ENCODE data around the gene NUP160.
"Not testable (repeated sequence)": the region's sequence is repeated elsewhere in the genome, so short reads cannot be mapped to it uniquely, and the experiment has no call there.

NUP160 gene

DNA sequence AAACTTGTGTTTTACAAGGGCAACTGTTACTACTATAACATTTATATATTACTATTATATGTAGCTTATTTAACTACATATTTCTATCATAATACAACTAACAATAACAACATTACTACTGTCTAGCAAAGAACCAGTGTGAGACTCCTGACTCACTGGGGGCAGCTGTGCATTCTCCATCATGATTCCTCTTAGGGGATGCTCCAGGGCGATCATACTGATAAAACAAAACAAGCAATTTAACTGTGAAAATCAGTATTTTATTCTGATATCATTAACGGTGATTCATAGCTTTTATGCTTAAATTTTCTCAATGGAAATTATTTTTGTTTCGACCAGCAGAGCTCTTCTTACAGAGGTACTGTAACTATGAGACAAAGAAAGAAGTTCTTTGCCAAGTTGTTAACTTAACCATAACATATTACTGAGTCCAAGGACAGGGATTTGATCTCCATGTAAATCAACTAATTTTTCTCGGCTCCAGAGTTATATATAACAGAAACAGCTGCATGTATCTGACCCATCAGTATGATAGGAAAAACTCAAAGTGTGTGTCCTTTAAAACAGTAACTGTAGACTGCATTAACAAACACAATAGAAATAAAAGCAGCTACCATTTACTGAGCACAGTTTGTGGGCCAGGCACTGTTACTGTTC, 56.2 kb downstream of the NUP160 start:
- WGBS (ENCODE audit: insufficient coverage): 100% methylated on average over 2 of the region's 4 CpGs
- Histone ChIP-seq H3K4me1 (ENCODE audit: control extremely low read depth in 1 of 4, control insufficient read depth in 4 of 4, insufficient read depth in 4 of 4, low read length in 3 of 4) (no peaks in the 10 kb centered on the region), H3K9me3 (ENCODE audit: control extremely low read depth in 1 of 5, control insufficient read depth in 4 of 5, insufficient read depth in 2 of 5, low read depth in 1 of 5, low read length in 4 of 5) (no peaks in the 10 kb centered on the region), H3K36me3 (ENCODE audit: control insufficient read depth in 4 of 4, insufficient read depth in 4 of 4, low read length in 3 of 4) (peaks cover 27 to 68% (median 47%) of the 10 kb centered on the region in 4 experiments), H3K27me3 (replicated peaks in 2 of 5; ENCODE audit: control insufficient read depth in 4 of 5, insufficient read depth in 5 of 5, low read length in 4 of 5) (no peaks in the 10 kb centered on the region), H3K4me3 (ENCODE audit: control insufficient read depth in 1 of 7, extremely low read depth in 1 of 7, insufficient read depth in 4 of 7, low read depth in 2 of 7, low read length in 6 of 7) (no peak overlapping the region), H3K27ac (ENCODE audit: insufficient read depth in 1 of 2, low read depth in 1 of 2, low read length in 2 of 2, poor library complexity in 1 of 2, severe bottlenecking in 2 of 2) (no peak overlapping the region)
- ChIA-PET CTCF (interaction anchor here (0.8 to 2.3 kb wide), 2 partner anchors 14 to 38 kb away, joined by 3 to 6 read pairs; no protein-coding TSS in a partner anchor), POLR2A (interaction anchor here (0.6 kb wide), 1 partner anchor 25 kb away, joined by 3 read pairs; no protein-coding TSS in a partner anchor)
- DNase-seq: no peak

DNA sequence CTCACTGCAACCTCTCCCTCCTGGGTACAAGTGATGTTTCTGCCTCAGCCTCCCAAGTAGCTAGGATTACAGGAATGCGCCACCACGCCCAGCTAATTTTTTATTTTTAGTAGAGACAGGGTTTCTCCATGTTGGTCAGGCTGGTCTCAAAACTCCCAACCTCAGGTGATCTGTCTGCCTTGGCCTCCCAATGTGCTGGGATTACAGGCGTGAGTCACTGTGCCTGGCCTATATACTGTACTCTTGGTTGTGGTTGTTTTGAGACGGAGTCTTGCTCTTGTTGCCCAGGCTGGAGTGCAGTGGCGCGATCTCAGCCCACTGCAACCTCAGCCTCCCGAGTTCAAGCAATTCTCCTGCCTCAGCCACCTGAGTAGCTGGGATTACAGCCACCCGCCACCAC, 58.1 kb downstream of the NUP160 start:
- H3K27ac ChIP-seq (ENCODE audit: insufficient read depth in 1 of 2, low read depth in 1 of 2, low read length in 2 of 2, poor library complexity in 1 of 2, severe bottlenecking in 2 of 2); H3K27me3 ChIP-seq (replicated peaks in 2 of 5; ENCODE audit: control insufficient read depth in 4 of 5, insufficient read depth in 5 of 5, low read length in 4 of 5); H3K9me3 ChIP-seq (ENCODE audit: control extremely low read depth in 1 of 5, control insufficient read depth in 4 of 5, insufficient read depth in 2 of 5, low read depth in 1 of 5, low read length in 4 of 5); H3K4me1 ChIP-seq (ENCODE audit: control extremely low read depth in 1 of 4, control insufficient read depth in 4 of 4, insufficient read depth in 4 of 4, low read length in 3 of 4); DNase-seq; H3K4me3 ChIP-seq (ENCODE audit: control insufficient read depth in 1 of 7, extremely low read depth in 1 of 7, insufficient read depth in 4 of 7, low read depth in 2 of 7, low read length in 6 of 7): not testable (repeated sequence)
- ChIA-PET CTCF (interaction anchor here (0.7 kb wide), 1 partner anchor 11 kb away, joined by 3 read pairs; no protein-coding TSS in a partner anchor), POLR2A (interaction anchor here (0.5 kb wide), 1 partner anchor 344 kb away, joined by 3 read pairs; no protein-coding TSS in a partner anchor)
- 98% methylated on average over 6 of the region's 8 CpGs for WGBS (ENCODE audit: insufficient coverage)
- peaks cover 29 to 75% (median 53%) of the 10 kb centered on the region in 4 experiments for H3K36me3 ChIP-seq (ENCODE audit: control insufficient read depth in 4 of 4, insufficient read depth in 4 of 4, low read length in 3 of 4)

DNA sequence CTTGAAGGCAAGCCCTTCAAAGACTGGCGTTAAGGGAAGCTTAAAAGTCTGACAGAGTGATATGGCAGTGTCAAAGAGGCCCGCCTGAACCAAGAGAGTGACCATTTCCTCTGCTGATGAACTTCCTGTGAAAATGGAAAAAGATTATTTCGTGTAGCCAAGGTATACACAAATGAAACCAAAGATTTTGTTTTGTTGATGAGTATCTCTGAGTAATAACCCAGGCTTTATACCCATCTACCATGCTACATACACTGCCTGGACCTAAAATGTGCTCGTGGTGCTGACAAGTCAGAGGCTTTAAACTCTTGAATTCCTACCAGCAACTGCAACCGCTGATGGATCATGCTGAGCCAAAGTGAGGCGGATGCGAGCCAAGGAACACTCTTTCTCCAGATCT, 60.0 kb downstream of the NUP160 start:
- POLR2A ChIA-PET: no interaction called here
- WGBS (ENCODE audit: insufficient coverage): 93% methylated on average over 6 of the region's 7 CpGs

GRCh38 chr11:47786373-47786772, 61.8 kb downstream of the NUP160 start:
- 100% methylated on average over 1 of the region's 2 CpGs for WGBS (ENCODE audit: insufficient coverage)
- Histone ChIP-seq H3K4me3 (ENCODE audit: control insufficient read depth in 1 of 7, extremely low read depth in 1 of 7, insufficient read depth in 4 of 7, low read depth in 2 of 7, low read length in 6 of 7) (no peak overlapping the region), H3K9me3 (ENCODE audit: control extremely low read depth in 1 of 5, control insufficient read depth in 4 of 5, insufficient read depth in 2 of 5, low read depth in 1 of 5, low read length in 4 of 5) (no peaks in the 10 kb centered on the region), H3K27ac (ENCODE audit: insufficient read depth in 1 of 2, low read depth in 1 of 2, low read length in 2 of 2, poor library complexity in 1 of 2, severe bottlenecking in 2 of 2) (no peak overlapping the region), H3K36me3 (ENCODE audit: control insufficient read depth in 4 of 4, insufficient read depth in 4 of 4, low read length in 3 of 4) (peaks cover 21 to 73% (median 55%) of the 10 kb centered on the region in 4 experiments), H3K27me3 (replicated peaks in 2 of 5; ENCODE audit: control insufficient read depth in 4 of 5, insufficient read depth in 5 of 5, low read length in 4 of 5) (no peaks in the 10 kb centered on the region), H3K4me1 (ENCODE audit: control extremely low read depth in 1 of 4, control insufficient read depth in 4 of 4, insufficient read depth in 4 of 4, low read length in 3 of 4) (no peaks in the 10 kb centered on the region)
- DNase-seq: no peak
- CTCF ChIA-PET: interaction anchor here (1.9 kb wide), 1 partner anchor 15 kb away, joined by 5 read pairs; no protein-coding TSS in a partner anchor
- POLR2A ChIA-PET: no interaction called here

More for the DNA sequence above, 60.0 kb downstream of the NUP160 start:
- DNase-seq: no peak
- CTCF ChIA-PET: no interaction called here
- H3K9me3 ChIP-seq (ENCODE audit: control extremely low read depth in 1 of 5, control insufficient read depth in 4 of 5, insufficient read depth in 2 of 5, low read depth in 1 of 5, low read length in 4 of 5): no peaks in the 10 kb centered on the region
- no peaks in the 10 kb centered on the region for H3K27me3 ChIP-seq (replicated peaks in 2 of 5; ENCODE audit: control insufficient read depth in 4 of 5, insufficient read depth in 5 of 5, low read length in 4 of 5)
- peaks cover 27 to 74% (median 55%) of the 10 kb centered on the region in 4 experiments for H3K36me3 ChIP-seq (ENCODE audit: control insufficient read depth in 4 of 4, insufficient read depth in 4 of 4, low read length in 3 of 4)
- no peak overlapping the region for H3K4me3 ChIP-seq (ENCODE audit: control insufficient read depth in 1 of 7, extremely low read depth in 1 of 7, insufficient read depth in 4 of 7, low read depth in 2 of 7, low read length in 6 of 7)
- no peaks in the 10 kb centered on the region for H3K4me1 ChIP-seq (ENCODE audit: control extremely low read depth in 1 of 4, control insufficient read depth in 4 of 4, insufficient read depth in 4 of 4, low read length in 3 of 4)
- H3K27ac ChIP-seq (ENCODE audit: insufficient read depth in 1 of 2, low read depth in 1 of 2, low read length in 2 of 2, poor library complexity in 1 of 2, severe bottlenecking in 2 of 2): no peak overlapping the region

- no peak overlapping the region for H3K27ac ChIP-seq (ENCODE audit: insufficient read depth in 1 of 2, low read depth in 1 of 2, low read length in 2 of 2, poor library complexity in 1 of 2, severe bottlenecking in 2 of 2)
- H3K36me3 ChIP-seq (ENCODE audit: control insufficient read depth in 4 of 4, insufficient read depth in 4 of 4, low read length in 3 of 4): peaks cover 18 to 77% (median 53%) of the 10 kb centered on the region in 4 experiments
- H3K4me3 ChIP-seq (ENCODE audit: control insufficient read depth in 1 of 7, extremely low read depth in 1 of 7, insufficient read depth in 4 of 7, low read depth in 2 of 7, low read length in 6 of 7): no peak overlapping the region
- no peaks in the 10 kb centered on the region for H3K9me3 ChIP-seq (ENCODE audit: control extremely low read depth in 1 of 5, control insufficient read depth in 4 of 5, insufficient read depth in 2 of 5, low read depth in 1 of 5, low read length in 4 of 5)
- no peaks in the 10 kb centered on the region for H3K27me3 ChIP-seq (replicated peaks in 2 of 5; ENCODE audit: control insufficient read depth in 4 of 5, insufficient read depth in 5 of 5, low read length in 4 of 5)
- WGBS (ENCODE audit: insufficient coverage): 100% methylated on average over 2 of the region's 4 CpGs
- no peaks in the 10 kb centered on the region for H3K4me1 ChIP-seq (ENCODE audit: control extremely low read depth in 1 of 4, control insufficient read depth in 4 of 4, insufficient read depth in 4 of 4, low read length in 3 of 4)
- ChIA-PET CTCF (interaction anchor here (1.9 kb wide), 1 partner anchor 13 kb away, joined by 5 read pairs; no protein-coding TSS in a partner anchor), POLR2A (no interaction called here)
- no peak for DNase-seq
These were observed 63.3 kb downstream of the NUP160 start for GRCh38 chr11:47784785-47785381.

- Histone ChIP-seq H3K4me1 (ENCODE audit: control extremely low read depth in 1 of 4, control insufficient read depth in 4 of 4, insufficient read depth in 4 of 4, low read length in 3 of 4) (no peaks in the 10 kb centered on the region), H3K36me3 (ENCODE audit: control insufficient read depth in 4 of 4, insufficient read depth in 4 of 4, low read length in 3 of 4) (peaks cover 14 to 87% (median 54%) of the 10 kb centered on the region in 4 experiments), H3K9me3 (ENCODE audit: control extremely low read depth in 1 of 5, control insufficient read depth in 4 of 5, insufficient read depth in 2 of 5, low read depth in 1 of 5, low read length in 4 of 5) (no peaks in the 10 kb centered on the region), H3K27ac (ENCODE audit: insufficient read depth in 1 of 2, low read depth in 1 of 2, low read length in 2 of 2, poor library complexity in 1 of 2, severe bottlenecking in 2 of 2) (no peak overlapping the region), H3K27me3 (replicated peaks in 2 of 5; ENCODE audit: control insufficient read depth in 4 of 5, insufficient read depth in 5 of 5, low read length in 4 of 5) (no peaks in the 10 kb centered on the region), H3K4me3 (ENCODE audit: control insufficient read depth in 1 of 7, extremely low read depth in 1 of 7, insufficient read depth in 4 of 7, low read depth in 2 of 7, low read length in 6 of 7) (no peak overlapping the region)
- ChIA-PET POLR2A (no interaction called here), CTCF (no interaction called here)
- no CpG with 5 or more reads among the region's 2 CpGs for WGBS (ENCODE audit: insufficient coverage)
- DNase-seq: no peak
These were observed 65.0 kb downstream of the NUP160 start for GRCh38 chr11:47783087-47783610.

Measured in common myeloid progenitor, CD34-positive (primary cell).